ENCODE results near the gene DEF6. TPM values are rescaled to one million over a fixed set of nuclear protein-coding genes. Genes with fewer than 3 reads are reported as not detected.

DEF6 gene
- total RNA-seq, 1 donor from 2014 or later, result 2.2 TPM

- H3K27ac ChIP-seq (ENCODE audit: low read depth, low read length), result no peak overlapping the region
- peak overlapping the region; percentile 88 for H3K4me2 ChIP-seq (ENCODE audit: low read length)
- H4K20me1 ChIP-seq (ENCODE audit: insufficient read depth, low read length), result no peaks in the 10 kb centered on the region
- peak; percentile 35 for TF ChIP-seq EZH2 (IDR thresholded peaks at IDR 0.05; ENCODE audit: insufficient read depth, low read length)
- TF ChIP-seq CTCF (IDR thresholded peaks at IDR 0.05; ENCODE audit: insufficient read depth, low read depth, low read length), result no peak
- H3K36me3 Mint-ChIP-seq (ENCODE audit: low read depth, unreplicated experiment), result peaks cover 9% of the 10 kb centered on the region
- peaks cover 10% of the 10 kb centered on the region for H3K27me3 ChIP-seq (ENCODE audit: insufficient read depth, low read length)
- peak overlapping the region; percentile 63 for H3K4me3 ChIP-seq (ENCODE audit: insufficient read depth, low read depth, low read length)
- H3K4me3 Mint-ChIP-seq (ENCODE audit: unreplicated experiment), result peak overlapping the region; percentile 86
- H3K36me3 ChIP-seq (ENCODE audit: insufficient read depth, low read length), result no peaks in the 10 kb centered on the region
- H3K27ac Mint-ChIP-seq (ENCODE audit: unreplicated experiment), result no peak overlapping the region
- peaks cover 1% of the 10 kb centered on the region for H3K4me1 Mint-ChIP-seq (ENCODE audit: low read depth, unreplicated experiment)
- H2AFZ ChIP-seq (ENCODE audit: low read depth, low read length), result peak overlapping the region; percentile 79
- H3K9me3 ChIP-seq (ENCODE audit: insufficient read depth, low read depth, low read length), result no peaks in the 10 kb centered on the region
- H3K79me2 ChIP-seq (ENCODE audit: insufficient read depth, low read length), result no peaks in the 10 kb centered on the region
- H3K4me1 ChIP-seq (ENCODE audit: insufficient read depth, low read length), result peaks cover 9% of the 10 kb centered on the region
- FAIRE-seq, result no peak
- DNase-seq (ENCODE audit: low read depth), result peak; percentile 14
- peaks cover 37% of the 10 kb centered on the region for H3K27me3 Mint-ChIP-seq (ENCODE audit: low read depth, unreplicated experiment)
- peak overlapping the region; percentile 40 for H3K9ac ChIP-seq (ENCODE audit: low read length)
- H3K9me3 Mint-ChIP-seq (ENCODE audit: unreplicated experiment), result no peaks in the 10 kb centered on the region
Measured at GRCh38 chr6:35317483-35318195, 20.0 kb downstream of the DEF6 start.

GRCh38 chr6:35318196-35319171, 20.9 kb downstream of the DEF6 start:
- Histone ChIP-seq H3K4me1 (ENCODE audit: insufficient read depth, low read length) (peaks cover 9% of the 10 kb centered on the region), H3K4me3 (ENCODE audit: insufficient read depth, low read depth, low read length) (peak overlapping the region; percentile 63), H3K27ac (ENCODE audit: low read depth, low read length) (no peak overlapping the region), H4K20me1 (ENCODE audit: insufficient read depth, low read length) (no peaks in the 10 kb centered on the region), H3K79me2 (ENCODE audit: insufficient read depth, low read length) (no peaks in the 10 kb centered on the region), H3K9me3 (ENCODE audit: insufficient read depth, low read depth, low read length) (no peaks in the 10 kb centered on the region), H3K9ac (ENCODE audit: low read length) (peak overlapping the region; percentile 63), H3K4me2 (ENCODE audit: low read length) (peak overlapping the region; percentile 88), H3K27me3 (ENCODE audit: insufficient read depth, low read length) (peaks cover 10% of the 10 kb centered on the region), H2AFZ (ENCODE audit: low read depth, low read length) (peak overlapping the region; percentile 79), H3K36me3 (ENCODE audit: insufficient read depth, low read length) (no peaks in the 10 kb centered on the region)
- H3K4me3 Mint-ChIP-seq (ENCODE audit: unreplicated experiment), result peak overlapping the region; percentile 86
- no peaks in the 10 kb centered on the region for H3K9me3 Mint-ChIP-seq (ENCODE audit: unreplicated experiment)
- H3K4me1 Mint-ChIP-seq (ENCODE audit: low read depth, unreplicated experiment), result peaks cover 1% of the 10 kb centered on the region
- DNase-seq (ENCODE audit: low read depth), result peak; percentile 58
- H3K27ac Mint-ChIP-seq (ENCODE audit: unreplicated experiment), result peak overlapping the region; percentile 47
- peaks cover 37% of the 10 kb centered on the region for H3K27me3 Mint-ChIP-seq (ENCODE audit: low read depth, unreplicated experiment)
- no peak for FAIRE-seq
- peaks cover 10% of the 10 kb centered on the region for H3K36me3 Mint-ChIP-seq (ENCODE audit: low read depth, unreplicated experiment)
- TF ChIP-seq EZH2 (IDR thresholded peaks at IDR 0.05; ENCODE audit: insufficient read depth, low read length), result no peak
- no peak for TF ChIP-seq CTCF (IDR thresholded peaks at IDR 0.05; ENCODE audit: insufficient read depth, low read depth, low read length)
